Hematopoietic multipotent progenitor cell treated with erythropoietin and hydrocortisone succinate and interleukin-3 and kit ligand, for 6 days (in vitro differentiated cells): ENCODE data around the gene TAS2R60.
"Not testable (repeated sequence)": the region's sequence is repeated elsewhere in the genome, so short reads cannot be mapped to it uniquely, and the experiment has no call there.

Source experiments
- DNase-seq: peaks from one replicate; pipeline ENCODE4 v3.0.0-alpha.2; 2015

TAS2R60 gene

GRCh38 chr7:143444063-143444782, 970 bp downstream of the TAS2R60 start:
- DNase-seq = no peak

GRCh38 chr7:143444785-143445184, 1.5 kb downstream of the TAS2R60 start:
- no peak for DNase-seq

GRCh38 chr7:143447466-143447865, 4.2 kb downstream of the TAS2R60 start:
- DNase-seq = no peak

DNA sequence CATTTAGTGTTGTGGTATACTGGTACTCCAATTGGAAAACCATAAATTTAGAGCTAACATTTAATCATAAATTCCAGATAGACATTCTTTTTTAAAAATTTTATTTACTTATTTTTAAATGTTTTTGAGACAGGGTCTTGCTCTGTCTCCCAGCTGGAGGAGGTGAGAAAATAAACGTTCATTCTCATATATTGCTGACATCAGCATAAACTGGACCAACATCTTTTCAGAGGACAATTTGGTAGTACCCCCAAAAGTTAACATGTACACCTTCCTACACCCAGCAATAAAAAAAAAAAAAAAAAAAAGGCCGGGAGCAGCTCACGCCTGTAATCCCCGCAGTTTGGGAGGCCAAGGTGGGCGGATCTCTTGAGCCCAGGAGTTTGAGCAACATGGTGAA, 5.2 kb downstream of the TAS2R60 start:
- DNase-seq = no peak

- DNase-seq = no peak
These were observed 6.5 kb downstream of the TAS2R60 start for GRCh38 chr7:143449793-143450192.

GRCh38 chr7:143451122-143451521, 7.9 kb downstream of the TAS2R60 start:
- no peak for DNase-seq

DNA sequence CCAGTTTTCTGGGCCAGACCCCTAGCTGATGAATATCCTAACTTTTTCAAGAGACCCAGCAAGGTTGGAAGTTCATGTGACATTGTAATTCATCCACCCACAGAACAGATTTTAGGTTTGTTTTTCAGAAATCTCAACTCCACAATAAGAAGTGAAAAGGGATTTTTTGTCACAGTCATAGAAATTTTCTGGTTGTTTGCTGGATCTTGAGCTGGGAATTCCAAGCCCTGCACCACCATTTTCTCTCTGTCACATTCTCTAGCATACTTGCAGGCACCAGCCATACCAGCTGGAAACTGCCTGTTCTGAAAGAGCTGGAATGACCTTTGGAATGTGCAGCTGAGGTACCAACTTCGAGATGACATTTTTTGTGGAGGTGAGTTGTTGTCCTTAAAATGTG, 8.5 kb downstream of the TAS2R60 start:
- DNase-seq = no peak

GRCh38 chr7:143452495-143452894, 9.2 kb downstream of the TAS2R60 start:
- no peak for DNase-seq

- DNase-seq = no peak
These were observed 10.9 kb downstream of the TAS2R60 start for GRCh38 chr7:143454091-143454680.

DNA sequence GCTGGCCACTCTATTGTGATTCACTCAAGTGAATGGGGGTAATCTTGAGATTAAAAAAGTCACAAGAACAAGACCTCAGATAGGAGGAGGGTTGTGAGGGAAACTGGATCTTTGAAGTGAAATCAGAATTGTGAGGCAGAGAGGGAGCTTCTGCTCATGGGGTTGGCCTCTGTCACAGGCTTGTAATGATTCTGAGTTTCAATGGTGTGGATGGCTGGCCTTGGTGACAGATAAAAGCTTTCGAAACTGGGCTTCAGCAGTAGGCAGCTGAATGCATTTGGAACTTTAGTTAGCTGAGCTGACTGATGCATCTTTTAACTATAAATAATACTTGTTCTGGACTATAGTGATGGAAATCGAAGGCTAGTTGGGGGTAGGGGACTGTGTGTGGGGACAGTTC, 12.2 kb downstream of the TAS2R60 start:
- no peak for DNase-seq

DNA sequence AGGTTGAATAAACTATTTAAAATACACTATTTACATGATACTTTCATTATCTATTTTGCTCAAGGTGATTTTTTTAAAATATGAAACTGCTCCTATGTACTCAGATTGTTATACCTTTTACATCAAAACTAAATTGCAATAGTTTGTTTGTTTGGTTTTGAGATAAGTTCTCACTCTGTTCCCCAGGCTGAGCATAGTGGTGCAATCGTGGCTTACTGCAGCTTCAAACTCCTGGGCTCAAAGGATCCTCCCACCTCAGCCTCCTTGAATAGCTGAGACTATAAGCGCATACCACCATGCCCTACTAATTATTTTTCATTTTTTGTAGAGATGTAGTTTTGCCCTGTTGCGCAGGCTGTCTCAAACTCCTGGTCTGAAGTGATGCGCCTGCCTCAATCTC, 12.7 kb downstream of the TAS2R60 start:
- no peak for DNase-seq

DNA sequence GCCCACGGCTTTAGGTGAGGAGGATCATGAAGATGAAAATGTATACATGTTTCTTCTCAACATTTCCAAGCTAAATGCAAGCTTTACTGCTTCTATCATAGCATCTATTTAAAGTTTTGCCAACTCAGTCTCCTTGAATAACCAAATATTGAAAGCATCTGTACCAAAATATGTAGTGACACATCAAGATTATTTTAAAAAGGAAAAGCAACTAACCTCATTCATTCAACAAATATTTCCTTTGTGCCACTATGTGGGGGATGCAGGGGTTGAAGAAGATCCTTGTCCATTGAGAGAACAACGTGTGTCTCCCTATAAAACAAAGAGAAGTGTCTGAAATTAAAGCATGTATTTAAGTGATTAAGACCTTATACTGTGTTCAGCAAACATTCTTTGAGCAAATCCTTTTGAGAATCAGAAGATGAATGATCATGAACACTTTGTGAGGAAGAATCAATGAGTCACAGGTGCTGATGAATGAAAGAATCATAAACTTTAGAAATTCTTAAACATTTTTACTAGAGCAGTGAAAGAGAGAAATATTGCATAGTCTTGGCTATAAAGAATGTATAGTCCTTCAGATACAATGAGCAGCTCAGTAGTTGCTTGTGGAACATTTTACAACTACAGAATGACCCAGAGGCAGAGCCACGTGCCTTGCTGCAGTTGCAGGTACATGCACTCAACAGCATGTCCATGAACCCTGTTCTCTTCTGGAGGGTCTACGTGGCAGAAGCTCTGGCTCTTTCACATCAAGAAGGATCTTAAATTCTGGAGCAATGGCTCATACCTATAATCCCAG, 13.9 kb downstream of the TAS2R60 start:
- DNase-seq = no peak

DNA sequence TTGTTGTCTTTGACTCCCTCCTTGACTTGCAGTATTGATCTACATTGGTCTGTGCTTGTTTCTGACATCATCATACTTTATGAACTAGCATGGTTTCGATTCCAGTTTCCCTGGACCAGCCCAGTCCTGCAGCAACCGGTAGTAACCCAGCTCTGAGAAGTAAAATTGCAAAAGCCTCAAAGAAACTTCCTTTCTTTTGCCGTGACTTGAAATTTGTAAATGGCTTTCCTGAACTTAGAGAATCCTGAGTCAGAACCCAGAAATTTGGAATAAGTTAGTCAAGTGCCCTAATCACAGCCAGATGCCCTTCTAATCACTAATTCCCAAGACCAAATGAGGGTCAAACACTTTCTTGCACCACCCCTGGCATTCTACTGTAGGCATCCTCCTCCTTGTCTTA, 15.0 kb downstream of the TAS2R60 start:
- no peak for DNase-seq

DNA sequence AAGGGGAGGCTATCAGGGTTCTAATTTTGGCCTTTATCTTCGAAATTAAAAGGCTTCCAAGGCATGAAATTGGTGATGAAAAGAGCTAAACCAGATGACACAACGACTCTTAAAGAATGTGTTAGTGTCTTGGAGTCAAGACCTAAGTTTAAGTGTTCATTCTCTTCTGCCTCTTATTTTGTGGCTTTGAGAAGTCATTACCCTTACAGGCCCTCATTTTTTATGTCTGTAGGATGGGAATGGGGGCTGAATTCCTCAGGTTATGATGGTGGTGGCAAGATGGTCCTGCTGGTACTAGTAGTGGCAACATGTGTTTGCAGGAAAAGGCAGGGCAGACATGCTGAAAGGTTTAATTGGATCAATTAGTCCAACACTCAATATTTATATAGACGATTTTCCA, 15.4 kb downstream of the TAS2R60 start:
- DNase-seq = no peak

DNA sequence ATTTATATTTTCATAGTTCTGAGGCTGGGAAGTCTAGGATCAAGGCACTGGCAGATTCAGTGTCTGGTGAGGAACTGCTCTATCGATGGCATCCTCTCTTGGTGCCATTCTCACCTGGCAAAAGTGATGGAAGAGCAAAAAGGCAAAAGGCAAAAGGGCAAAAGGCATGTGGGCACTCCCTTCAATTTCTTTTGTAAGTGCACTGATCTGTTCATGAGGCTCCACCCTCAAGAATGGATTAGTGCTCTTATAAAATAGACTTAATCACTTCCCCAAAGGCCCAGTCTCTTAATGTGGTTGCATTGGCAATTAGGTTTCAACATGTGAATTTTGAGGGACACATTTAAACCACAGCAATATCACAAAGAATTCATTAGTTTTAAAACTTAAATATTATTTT, 16.1 kb downstream of the TAS2R60 start:
- DNase-seq = no peak

GRCh38 chr7:143460271-143460979, 17.2 kb downstream of the TAS2R60 start:
- no peak for DNase-seq

DNA sequence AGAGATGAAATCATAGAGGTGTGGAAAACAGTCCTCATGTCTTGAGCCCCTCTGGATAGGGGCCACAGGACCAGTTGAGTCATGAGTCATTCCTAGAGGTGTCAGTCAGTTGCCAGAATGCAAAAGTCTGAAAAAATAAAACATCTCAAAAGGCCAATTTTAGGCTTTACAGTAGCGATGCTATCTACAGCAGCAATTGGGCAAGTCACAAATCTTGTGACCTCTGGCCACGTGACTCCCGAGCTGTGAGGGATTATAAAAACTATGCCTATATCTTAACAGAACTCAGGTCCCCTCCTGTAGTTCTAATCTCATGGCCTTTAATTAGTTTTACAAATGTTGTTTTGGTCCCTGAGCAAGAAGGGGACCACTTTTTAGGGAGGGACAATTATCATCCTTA, 18.8 kb downstream of the TAS2R60 start:
- no peak for DNase-seq

DNA sequence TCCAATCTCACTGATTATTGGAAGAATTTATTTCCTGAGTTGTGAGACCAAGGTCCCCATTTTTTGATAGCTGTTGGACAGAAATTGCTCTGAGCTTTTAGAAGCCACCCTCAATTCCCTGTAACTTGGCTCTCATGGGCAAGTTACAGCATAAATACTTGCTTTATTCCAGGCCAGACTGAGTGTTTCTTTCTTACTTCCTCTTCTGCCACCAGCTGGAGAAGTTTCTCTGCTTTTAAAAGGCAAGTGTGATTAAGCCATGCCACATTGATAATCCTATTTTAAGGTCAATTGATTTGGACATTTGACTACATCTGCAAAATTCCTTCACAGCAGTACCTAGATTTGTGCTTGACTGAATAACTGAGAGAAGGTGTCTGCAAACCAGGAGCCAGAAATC, 20.3 kb downstream of the TAS2R60 start:
- DNase-seq = peak; percentile 7

GRCh38 chr7:143463957-143464356, 20.7 kb downstream of the TAS2R60 start:
- DNase-seq = no peak

DNA sequence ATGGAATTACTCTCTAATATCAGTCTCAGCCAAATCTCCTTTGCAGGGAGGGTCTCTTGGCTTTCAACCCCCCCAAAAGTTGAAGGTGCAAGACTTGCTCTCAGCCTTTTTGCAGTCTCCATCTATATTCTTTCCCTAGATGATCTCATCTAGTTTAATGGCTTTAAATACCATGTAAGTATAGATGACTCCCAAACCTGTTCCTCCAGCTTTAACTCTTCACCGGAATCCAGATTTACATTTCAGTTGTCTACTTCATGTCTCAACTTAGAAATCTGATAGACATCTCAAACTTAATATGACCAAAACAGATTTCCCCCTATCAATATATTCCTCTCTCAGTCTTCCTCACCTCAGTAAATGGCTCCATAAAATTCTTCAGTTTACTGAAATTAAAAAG, 24.5 kb downstream of the TAS2R60 start:
- DNase-seq = no peak

GRCh38 chr7:143472071-143472689, 28.9 kb downstream of the TAS2R60 start:
- not testable (repeated sequence) for DNase-seq

GRCh38 chr7:143477501-143478150, 34.4 kb downstream of the TAS2R60 start, which contains the start of gene TAS2R41:
Gene TAS2R41, plus strand, starts transcription at chr7:143477873. Its CDS starts 0 bp downstream, at chr7:143477873.
- no peak for DNase-seq
